A549 (cell line): Measurements from ENCODE around the gene PPP4R4.

Experiments used
- CTCF ChIP-seq: fragments of >200 bp; sonication (Bioruptor Twin); formaldehyde crosslinking; IDR thresholded peaks from 3 replicates; pipeline ENCODE4 v1.5.1; 2016
- NFE2L2 ChIP-seq: fragments of 150-350 bp; conservative IDR thresholded peaks from 2 replicates; pipeline ENCODE4 v1.6.1; 2014; ENCODE audit warnings: low read length
- REST ChIP-seq: fragments of 200-600 bp; sonication (generic); IDR thresholded peaks from 2 replicates; pipeline ENCODE4 v1.6.1; 2016; ENCODE audit warnings: antibody characterized with exemption, mild to moderate bottlenecking, moderate library complexity
- USF2 ChIP-seq: fragments of 450-650 bp; IDR thresholded peaks from 2 replicates; pipeline ENCODE4 v1.6.1; 2014; ENCODE audit warnings: antibody characterized with exemption

GRCh38 chr14:94269156-94269555 lies 95.0 kb downstream of the PPP4R4 start:
- TF ChIP-seq NFE2L2 (no peak), REST (no peak), USF2 (no peak), CTCF (no peak)
